AG04450 (cell line): ENCODE measurements around the gene PKP3. TPM values are rescaled to one million over a fixed set of nuclear protein-coding genes. Genes with fewer than 3 reads are reported as not detected.

Source experiments
- CTCF ChIA-PET: fragments of 300-600, 350-600 bp; formaldehyde crosslinking; extraction: SDS; loops from one replicate; lab custom pipeline; 2022; ENCODE audit warnings: antibody characterized with exemption, inconsistent platforms; lab: Charles Lee
- POLR2A ChIA-PET: fragments of 350-600 bp; formaldehyde crosslinking; extraction: SDS; loops from one replicate; lab custom pipeline; 2021; ENCODE audit warnings: antibody characterized with exemption, inconsistent platforms; lab: Yijun Ruan, JAX
- DNase-seq: peaks from one replicate; pipeline ENCODE4 v3.0.0-alpha.2; 2011; ENCODE audit warnings: low read depth, low spot score
- H3K27ac ChIP-seq: one replicate; pipeline ENCODE4 v1.5.1; 2012; ENCODE audit warnings: low read depth, low read length, control low read depth
- H3K27me3 ChIP-seq: one replicate; pipeline ENCODE4 v1.6.0; 2012; ENCODE audit warnings: low read length; ENCODE audit not compliant: control insufficient read depth, insufficient read depth
- H3K4me3 ChIP-seq: 2 replicates; pipeline ENCODE4 v1.5.1; 2011; ENCODE audit warnings: mild to moderate bottlenecking, low read depth, low read length, control low read depth
- H3K9me3 ChIP-seq: 2 replicates; pipeline ENCODE4 v1.5.1; 2012; ENCODE audit warnings: low read length; ENCODE audit not compliant: control insufficient read depth, insufficient read depth
- CTCF ChIP-seq: IDR thresholded peaks from 2 replicates; pipeline ENCODE4 v1.5.1; 2011; ENCODE audit warnings: low read depth, low read length, control low read depth, inconsistent platforms
- polyA plus RNA-seq: library from polyadenylated mRNA; depleted of rRNA; stranded (reverse); fragments of >200 nt; gene quantifications from 2 replicates; pipeline ENCODE4 v1.2.3, GENCODE V29; 2011

PKP3 gene
- polyA plus RNA-seq, 1 experiment, result 0.55 TPM

- no peak overlapping the region for H3K27ac ChIP-seq
- DNase-seq, result no peak
- POLR2A ChIA-PET, result no interaction called here
- no peaks in the 10 kb centered on the region; the same call in 1 of the 2 replicates for H3K9me3 ChIP-seq
- TF ChIP-seq CTCF, result no peak
- CTCF ChIA-PET, result no interaction called here
- H3K4me3 ChIP-seq, result no peak overlapping the region
- no peaks in the 10 kb centered on the region for H3K27me3 ChIP-seq
Measured at GRCh38 chr11:350723-351255, 43.2 kb upstream of the PKP3 start.

GRCh38 chr11:351411-351810 is 42.6 kb upstream of the PKP3 start:
- ChIA-PET POLR2A (no interaction called here), CTCF (no interaction called here)
- Histone ChIP-seq H3K27ac (no peak overlapping the region), H3K27me3 (no peaks in the 10 kb centered on the region), H3K4me3 (no peak overlapping the region), H3K9me3 (no peaks in the 10 kb centered on the region; the same call in 1 of the 2 replicates)
- no peak for TF ChIP-seq CTCF
- DNase-seq, result no peak

- Histone ChIP-seq H3K9me3 (no peaks in the 10 kb centered on the region; the same call in 1 of the 2 replicates), H3K4me3 (no peak overlapping the region), H3K27me3 (no peaks in the 10 kb centered on the region), H3K27ac (no peak overlapping the region)
- ChIA-PET CTCF (no interaction called here), POLR2A (no interaction called here)
- no peak for TF ChIP-seq CTCF
- DNase-seq, result no peak
Measured at GRCh38 chr11:352456-353031, 41.5 kb upstream of the PKP3 start.

DNA sequence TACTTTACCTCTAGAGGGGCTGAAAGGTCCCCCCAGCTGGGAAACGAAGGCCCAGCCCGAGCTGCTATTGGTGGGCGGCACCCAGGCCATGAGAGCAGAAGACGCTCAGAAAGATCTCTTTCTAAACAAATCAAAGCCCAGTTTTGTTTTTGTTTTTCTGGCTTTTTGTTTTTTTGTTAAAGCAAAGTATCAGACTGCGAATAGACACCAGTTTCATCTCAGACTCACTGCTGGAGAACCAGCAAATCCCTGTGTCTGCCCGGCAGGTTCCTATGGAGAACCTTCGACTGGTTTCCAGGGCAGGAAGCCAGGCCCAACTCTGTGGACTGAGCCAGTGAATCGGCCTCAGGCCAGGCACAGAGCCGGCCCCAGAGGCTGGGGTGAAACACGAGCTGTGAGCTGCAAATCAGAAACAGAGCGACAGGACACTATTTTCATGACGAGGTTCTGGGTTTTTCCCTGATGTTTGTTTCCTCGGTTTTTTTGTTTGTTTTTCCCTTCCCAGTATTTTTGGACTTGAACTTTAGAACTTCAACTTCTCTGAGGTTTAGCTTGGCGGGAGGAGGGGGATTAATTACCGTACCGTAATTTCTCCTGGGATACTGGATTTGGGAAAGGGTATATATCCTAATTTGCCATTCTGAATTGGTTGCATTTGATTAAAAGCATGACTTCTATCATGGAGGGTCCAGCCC is 40.7 kb upstream of the PKP3 start:
- no peak overlapping the region for H3K4me3 ChIP-seq
- POLR2A ChIA-PET, result no interaction called here

More for the DNA sequence above, 40.7 kb upstream of the PKP3 start:
- Histone ChIP-seq H3K27ac (peak overlapping the region; percentile 75), H3K9me3 (no peaks in the 10 kb centered on the region; the same call in 1 of the 2 replicates), H3K27me3 (no peaks in the 10 kb centered on the region)
- CTCF ChIA-PET, result no interaction called here
- DNase-seq, result peak; percentile 63
- TF ChIP-seq CTCF, result no peak
